ENCODE measurements around the gene NMS.
A peak's percentile ranks its signal among the peaks of the same experiment; 100 is the strongest.
"Not testable (repeated sequence)": the region's sequence is repeated elsewhere in the genome, so short reads cannot be mapped to it uniquely, and the experiment has no call there.

NMS gene

GRCh38 chr2:100470182-100470581, at the start of gene NMS:
Gene NMS (plus strand): TSS chr2:100470482. CDS start chr2:100470489, 7 bp downstream.
- no peak within 1 kb of the TSS for H3K4me3 ChIP-seq (ENCODE audit: low read depth, low read length)
- no peak for DNase-seq (ENCODE audit: low read depth)

- DNase-seq (ENCODE audit: low read depth) = no peak
- no peak overlapping the region for H3K4me3 ChIP-seq (ENCODE audit: low read depth, low read length)
Measured at GRCh38 chr2:100422320-100423055, 47.8 kb upstream of the NMS start.

- DNase-seq (ENCODE audit: low read depth) = no peak
- H3K4me3 ChIP-seq (ENCODE audit: low read depth, low read length) = no peak overlapping the region
Measured at GRCh38 chr2:100423631-100424030, 46.7 kb upstream of the NMS start.

- DNase-seq (ENCODE audit: low read depth) = no peak
Measured at GRCh38 chr2:100424277-100424875, 45.9 kb upstream of the NMS start.

GRCh38 chr2:100425107-100425506, 45.2 kb upstream of the NMS start:
- no peak for DNase-seq (ENCODE audit: low read depth)
- H3K4me3 ChIP-seq (ENCODE audit: low read depth, low read length) = no peak overlapping the region

More at GRCh38 chr2:100424277-100424875, 45.9 kb upstream of the NMS start:
- H3K4me3 ChIP-seq (ENCODE audit: low read depth, low read length) = no peak overlapping the region

- no peak for DNase-seq (ENCODE audit: low read depth)
- no peak overlapping the region for H3K4me3 ChIP-seq (ENCODE audit: low read depth, low read length)
Measured at GRCh38 chr2:100425573-100426383, 44.5 kb upstream of the NMS start.

- no peak for DNase-seq (ENCODE audit: low read depth)
- no peak overlapping the region for H3K4me3 ChIP-seq (ENCODE audit: low read depth, low read length)
Measured at GRCh38 chr2:100426384-100426720, 43.9 kb upstream of the NMS start.

GRCh38 chr2:100427111-100427510, 43.2 kb upstream of the NMS start:
- no peak for DNase-seq (ENCODE audit: low read depth)
- H3K4me3 ChIP-seq (ENCODE audit: low read depth, low read length) = no peak overlapping the region

GRCh38 chr2:100427627-100428258, 42.5 kb upstream of the NMS start:
- H3K4me3 ChIP-seq (ENCODE audit: low read depth, low read length) = no peak overlapping the region
- DNase-seq (ENCODE audit: low read depth) = peak; percentile 11

- no peak for DNase-seq (ENCODE audit: low read depth)
- no peak overlapping the region for H3K4me3 ChIP-seq (ENCODE audit: low read depth, low read length)
Measured at GRCh38 chr2:100429726-100430125, 40.6 kb upstream of the NMS start.

- no peak overlapping the region for H3K4me3 ChIP-seq (ENCODE audit: low read depth, low read length)
- no peak for DNase-seq (ENCODE audit: low read depth)
Measured at GRCh38 chr2:100437751-100438150, 32.5 kb upstream of the NMS start.

GRCh38 chr2:100446696-100447095, 23.6 kb upstream of the NMS start:
- DNase-seq (ENCODE audit: low read depth) = no peak
- no peak overlapping the region for H3K4me3 ChIP-seq (ENCODE audit: low read depth, low read length)

GRCh38 chr2:100451092-100451491, 19.2 kb upstream of the NMS start:
- no peak overlapping the region for H3K4me3 ChIP-seq (ENCODE audit: low read depth, low read length)
- no peak for DNase-seq (ENCODE audit: low read depth)

GRCh38 chr2:100451734-100452133, 18.5 kb upstream of the NMS start:
- no peak for DNase-seq (ENCODE audit: low read depth)
- H3K4me3 ChIP-seq (ENCODE audit: low read depth, low read length) = no peak overlapping the region

- H3K4me3 ChIP-seq (ENCODE audit: low read depth, low read length) = no peak overlapping the region
Measured at GRCh38 chr2:100453853-100454252, 16.4 kb upstream of the NMS start.

GRCh38 chr2:100456357-100456756, 13.9 kb upstream of the NMS start:
- not testable (repeated sequence) for H3K4me3 ChIP-seq (ENCODE audit: low read depth, low read length); DNase-seq (ENCODE audit: low read depth)

More at GRCh38 chr2:100453853-100454252, 16.4 kb upstream of the NMS start:
- no peak for DNase-seq (ENCODE audit: low read depth)

- no peak overlapping the region for H3K4me3 ChIP-seq (ENCODE audit: low read depth, low read length)
- DNase-seq (ENCODE audit: low read depth) = no peak
Measured at GRCh38 chr2:100460904-100461530, 9.3 kb upstream of the NMS start.

GRCh38 chr2:100470898-100471514, 724 bp downstream of the NMS start:
- no peak for DNase-seq (ENCODE audit: low read depth)
- H3K4me3 ChIP-seq (ENCODE audit: low read depth, low read length) = no peak overlapping the region

- H3K4me3 ChIP-seq (ENCODE audit: low read depth, low read length) = no peak overlapping the region
- DNase-seq (ENCODE audit: low read depth) = no peak
Measured at GRCh38 chr2:100476606-100477005, 6.3 kb downstream of the NMS start.

Data from skeletal muscle cell (primary cell).